Mucosa of stomach (tissue), 1 donor: ENCODE data around the gene TLCD1.

Experiments
- H3K27me3 ChIP-seq: one replicate; pipeline ENCODE4 v1.7.0; 2013; ENCODE audit warnings: mild to moderate bottlenecking, low read length; ENCODE audit not compliant: control insufficient read depth, insufficient read depth
- H3K36me3 ChIP-seq: one replicate; pipeline ENCODE4 v1.7.0; 2013; ENCODE audit warnings: low read length; ENCODE audit not compliant: control insufficient read depth, insufficient read depth
- H3K4me1 ChIP-seq: one replicate; pipeline ENCODE4 v1.7.0; 2013; ENCODE audit warnings: mild to moderate bottlenecking, low read length; ENCODE audit not compliant: control insufficient read depth, insufficient read depth
- H3K4me3 ChIP-seq: one replicate; pipeline ENCODE4 v1.7.0; 2013; ENCODE audit warnings: low read length
- H3K9ac ChIP-seq: one replicate; pipeline ENCODE4 v1.7.0; 2013; ENCODE audit warnings: mild to moderate bottlenecking, low read length, moderate library complexity
- H3K9me3 ChIP-seq: one replicate; pipeline ENCODE4 v1.7.0; 2013; ENCODE audit warnings: mild to moderate bottlenecking, low read length, moderate library complexity; ENCODE audit not compliant: control insufficient read depth
- donor health status: Pancreatic carcinoma.

Gene TLCD1, protein sequence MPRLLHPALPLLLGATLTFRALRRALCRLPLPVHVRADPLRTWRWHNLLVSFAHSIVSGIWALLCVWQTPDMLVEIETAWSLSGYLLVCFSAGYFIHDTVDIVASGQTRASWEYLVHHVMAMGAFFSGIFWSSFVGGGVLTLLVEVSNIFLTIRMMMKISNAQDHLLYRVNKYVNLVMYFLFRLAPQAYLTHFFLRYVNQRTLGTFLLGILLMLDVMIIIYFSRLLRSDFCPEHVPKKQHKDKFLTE

DNA sequence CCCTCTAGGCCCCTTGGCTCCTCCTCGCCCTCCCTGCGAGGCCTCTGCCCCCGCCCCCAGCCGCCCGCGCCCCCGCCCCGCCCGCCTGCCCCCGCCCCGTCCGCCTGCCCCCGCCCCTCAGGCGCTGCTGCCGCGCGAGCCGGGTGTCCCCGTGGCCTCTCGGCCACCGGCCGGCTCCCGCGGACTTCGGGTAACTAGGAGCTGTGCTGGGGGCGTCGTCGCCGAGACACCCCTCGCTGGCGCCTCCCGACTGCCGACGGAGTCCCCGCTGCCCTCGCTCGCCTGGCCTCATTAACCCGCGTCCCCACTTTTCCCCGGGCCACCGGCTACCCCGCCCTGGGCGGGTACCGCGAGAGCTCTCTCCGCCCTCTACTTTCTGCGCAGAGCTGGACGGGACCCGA is at the start of gene TLCD1:
Gene TLCD1 (minus strand): TSS at position 8 of the 401 bp plus-strand sequence. CDS start 136 bp downstream, outside the sequence.
- Histone ChIP-seq H3K9ac (peak within 1 kb of the TSS; percentile 96), H3K9me3 (no peaks in the 10 kb centered on the region), H3K36me3 (peaks cover 11% of the 10 kb centered on the region), H3K27me3 (no peaks in the 10 kb centered on the region), H3K4me1 (peaks cover 56% of the 10 kb centered on the region), H3K4me3 (peak within 1 kb of the TSS; percentile 51)

DNA sequence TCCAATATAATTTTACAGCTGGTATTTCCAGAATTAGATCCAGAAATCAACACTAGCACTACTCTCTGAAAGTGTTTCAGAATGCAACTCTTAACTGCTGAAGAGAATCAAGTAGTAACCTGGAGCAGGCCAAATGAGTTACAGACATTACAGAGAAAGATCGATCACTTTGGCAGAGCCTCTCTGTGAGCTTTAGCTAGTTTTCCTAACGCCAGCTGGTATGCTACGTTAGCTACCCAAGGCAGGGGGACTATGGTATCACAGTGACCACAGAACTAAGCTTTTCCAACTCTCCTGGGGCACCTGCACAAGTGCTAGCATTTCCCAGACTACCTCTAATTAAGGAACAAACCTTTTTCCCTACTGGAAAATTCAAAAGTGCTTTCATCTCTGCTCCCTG is 48.2 kb upstream of the TLCD1 start:
- H3K9me3 ChIP-seq: no peaks in the 10 kb centered on the region
- H3K27me3 ChIP-seq: no peaks in the 10 kb centered on the region
- H3K9ac ChIP-seq: no peak overlapping the region
- no peak overlapping the region for H3K4me3 ChIP-seq
- no peaks in the 10 kb centered on the region for H3K4me1 ChIP-seq
- H3K36me3 ChIP-seq: no peaks in the 10 kb centered on the region

DNA sequence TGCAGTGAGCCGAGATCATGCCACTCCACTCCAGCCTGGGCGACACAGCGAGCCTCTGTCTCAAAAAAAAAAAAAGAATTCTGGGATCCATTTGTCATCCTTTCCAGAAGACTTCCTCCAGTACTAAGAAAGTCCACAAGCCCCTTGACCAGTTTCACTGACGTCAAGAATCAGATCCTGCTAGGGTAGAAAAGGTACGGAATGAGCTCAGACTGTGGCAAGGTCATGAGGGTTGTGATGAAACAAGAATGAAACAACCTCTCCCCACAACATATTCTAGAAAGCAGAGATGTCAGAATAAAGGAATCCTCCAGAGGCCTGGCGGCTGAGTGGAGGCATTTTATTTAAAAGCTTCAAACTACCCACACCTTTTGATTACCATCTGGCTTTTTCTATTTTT is 47.7 kb upstream of the TLCD1 start:
- H3K9me3 ChIP-seq: no peaks in the 10 kb centered on the region
- no peaks in the 10 kb centered on the region for H3K4me1 ChIP-seq
- no peak overlapping the region for H3K9ac ChIP-seq

DNA sequence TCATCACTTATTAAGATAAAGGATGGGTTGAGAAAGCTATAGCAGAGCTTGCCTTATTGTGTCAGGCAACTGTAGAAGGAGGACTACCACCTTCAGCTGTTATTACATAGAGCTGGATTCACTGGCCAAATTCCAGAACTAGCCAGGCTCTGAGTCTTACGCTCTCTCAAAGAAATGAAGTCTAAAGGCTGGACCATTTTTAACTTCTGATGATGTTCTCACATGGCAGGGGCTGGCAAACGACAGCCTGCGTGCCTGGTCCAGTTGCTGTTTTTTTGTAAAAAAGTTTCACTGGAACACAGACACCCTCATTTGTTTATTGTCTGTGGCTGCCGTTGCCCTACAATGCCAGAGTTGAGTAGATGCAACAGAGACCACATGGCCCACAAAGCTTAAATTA is 39.0 kb upstream of the TLCD1 start:
- no peaks in the 10 kb centered on the region for H3K9me3 ChIP-seq
- no peak overlapping the region for H3K4me3 ChIP-seq
- no peak overlapping the region for H3K9ac ChIP-seq
- H3K4me1 ChIP-seq: peaks cover 7% of the 10 kb centered on the region
- H3K36me3 ChIP-seq: no peaks in the 10 kb centered on the region
- no peaks in the 10 kb centered on the region for H3K27me3 ChIP-seq

More for the DNA sequence above, 47.7 kb upstream of the TLCD1 start:
- Histone ChIP-seq H3K27me3 (no peaks in the 10 kb centered on the region), H3K4me3 (no peak overlapping the region), H3K36me3 (no peaks in the 10 kb centered on the region)

DNA sequence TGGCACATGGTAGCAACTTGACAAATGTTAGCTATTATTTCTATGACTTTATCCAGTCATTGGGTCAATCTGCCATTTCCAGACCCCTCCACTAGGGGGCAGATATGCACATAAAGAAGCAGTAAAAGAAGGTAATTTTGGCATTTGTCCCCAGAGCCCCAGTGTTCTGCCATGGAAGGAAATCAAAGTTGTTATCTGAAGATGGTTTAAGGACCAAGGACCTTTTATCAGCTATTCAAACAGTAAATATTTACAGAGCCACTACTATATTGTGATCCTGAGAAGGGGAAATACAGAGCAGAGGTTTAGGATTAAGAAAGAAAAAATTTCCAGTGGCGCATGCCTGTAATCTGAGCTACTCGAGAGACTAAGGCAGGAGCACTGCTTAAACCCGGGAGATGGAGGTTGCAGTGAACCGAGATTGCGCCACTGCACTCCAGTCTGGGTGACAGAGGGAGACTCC is 37.8 kb upstream of the TLCD1 start:
- Histone ChIP-seq H3K9me3 (no peaks in the 10 kb centered on the region), H3K9ac (no peak overlapping the region), H3K4me1 (peaks cover 7% of the 10 kb centered on the region), H3K4me3 (no peak overlapping the region), H3K36me3 (no peaks in the 10 kb centered on the region), H3K27me3 (no peaks in the 10 kb centered on the region)

DNA sequence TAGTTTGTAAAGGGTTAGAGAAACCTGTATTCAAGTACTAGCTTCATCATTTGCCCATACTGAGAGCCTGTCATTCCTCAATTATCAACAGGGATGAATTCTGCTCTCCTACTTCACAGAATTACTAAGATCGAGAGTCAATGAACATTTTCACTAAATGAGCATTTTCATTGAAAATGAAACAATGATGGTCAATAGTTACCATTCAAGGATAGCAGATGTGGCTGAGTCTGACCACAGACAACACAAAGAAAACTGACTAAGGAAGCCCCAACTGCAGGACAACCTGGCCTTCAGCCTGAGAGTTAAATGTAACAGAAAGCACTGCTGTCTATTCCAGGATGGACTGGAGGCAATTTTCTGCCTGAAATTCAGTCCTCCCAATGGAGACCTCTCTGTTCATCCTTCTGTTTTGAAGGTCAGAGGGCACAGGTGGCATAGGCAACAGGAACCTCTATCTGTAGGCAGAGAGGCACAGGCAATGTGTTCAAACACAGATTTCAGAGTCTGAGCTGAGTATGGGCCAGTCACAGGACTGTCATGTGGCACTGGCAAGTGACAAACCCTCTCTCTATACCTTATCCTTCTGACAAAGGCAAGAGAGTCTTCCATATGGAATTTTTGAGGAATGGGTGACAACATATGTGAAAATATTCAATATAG is 37.2 kb upstream of the TLCD1 start:
- Histone ChIP-seq H3K36me3 (no peaks in the 10 kb centered on the region), H3K9ac (no peak overlapping the region), H3K4me3 (no peak overlapping the region), H3K9me3 (no peaks in the 10 kb centered on the region), H3K27me3 (no peaks in the 10 kb centered on the region), H3K4me1 (peaks cover 7% of the 10 kb centered on the region)

DNA sequence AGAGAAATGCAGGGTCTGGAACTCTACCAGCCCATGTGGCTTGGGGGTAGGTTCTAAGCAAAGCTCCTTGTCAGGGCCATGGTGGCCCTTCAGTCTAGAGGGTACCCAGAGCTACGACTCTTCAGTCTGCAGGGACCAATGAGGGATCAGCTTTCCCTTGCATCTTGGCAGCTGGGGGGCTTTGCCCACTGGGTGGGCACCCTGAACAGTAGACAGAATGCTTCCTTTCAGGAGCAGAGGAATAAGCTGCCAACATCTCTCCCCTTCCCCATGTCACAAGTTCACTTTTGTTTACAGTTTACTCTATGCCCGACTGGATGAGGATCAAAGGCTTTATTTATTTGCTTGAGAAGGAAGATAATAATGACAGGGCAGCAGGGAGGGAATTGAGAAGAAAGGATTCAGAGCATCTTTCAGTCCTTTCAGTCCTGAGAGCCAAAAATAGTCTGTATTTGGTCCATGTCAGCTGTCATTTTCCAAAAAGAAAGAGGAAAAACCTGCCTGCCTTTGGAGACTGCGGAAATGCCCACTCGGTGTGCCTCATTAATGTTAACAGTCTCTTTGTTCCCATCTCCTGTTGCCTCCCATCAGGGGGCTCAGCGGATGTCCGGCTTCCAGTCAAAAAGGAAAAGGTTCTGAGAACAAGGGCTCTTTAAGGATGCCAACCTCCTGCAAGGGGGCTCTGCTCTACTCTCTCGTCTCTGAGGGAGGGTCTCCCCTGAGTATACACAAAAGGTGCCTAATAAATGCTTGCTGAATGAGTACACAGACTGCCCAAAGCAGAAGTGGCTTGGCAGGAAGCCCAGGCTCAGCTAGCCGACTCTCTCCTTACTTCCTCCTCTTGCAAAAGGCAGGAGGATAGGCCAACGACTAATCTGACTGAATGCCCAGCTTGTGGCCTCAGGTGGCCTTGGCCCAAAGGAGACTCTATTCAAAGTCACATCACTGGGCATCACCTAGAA is 34.8 kb upstream of the TLCD1 start:
- Histone ChIP-seq H3K27me3 (no peaks in the 10 kb centered on the region), H3K4me3 (no peak overlapping the region), H3K9ac (no peak overlapping the region), H3K4me1 (peaks cover 7% of the 10 kb centered on the region), H3K9me3 (no peaks in the 10 kb centered on the region), H3K36me3 (peaks cover 3% of the 10 kb centered on the region)

DNA sequence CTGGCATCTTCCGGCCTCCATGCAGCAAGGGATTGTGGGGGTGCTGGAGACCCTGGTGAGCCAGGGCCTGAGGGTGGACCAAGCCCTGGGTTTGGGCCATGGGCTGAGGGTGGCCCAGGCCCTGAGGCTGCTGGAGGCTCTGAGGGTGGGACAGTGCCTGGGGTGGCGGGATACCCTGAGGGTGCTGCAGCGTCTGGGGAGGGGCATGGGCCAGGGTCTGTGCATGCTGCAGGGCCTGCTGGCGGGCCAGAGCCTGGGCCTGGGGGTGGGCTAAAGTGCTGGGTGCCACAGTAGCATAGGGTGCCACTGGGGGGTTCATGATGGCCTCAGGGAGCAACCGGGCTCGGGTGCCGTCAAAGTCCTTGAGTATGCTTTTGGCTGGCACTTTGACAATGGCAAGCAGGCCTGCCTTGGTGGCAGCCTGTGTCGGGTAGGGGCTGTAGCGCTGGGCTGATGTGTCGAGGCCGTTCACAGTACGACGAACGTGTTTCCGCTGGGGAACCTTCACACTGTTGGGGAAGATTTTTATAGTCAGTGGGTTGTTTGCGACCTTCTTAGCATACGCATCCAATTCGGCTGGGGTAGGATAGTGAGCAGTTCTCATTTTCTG is 33.3 kb upstream of the TLCD1 start:
- Histone ChIP-seq H3K27me3 (no peaks in the 10 kb centered on the region), H3K4me3 (no peak overlapping the region), H3K9me3 (no peaks in the 10 kb centered on the region), H3K36me3 (peaks cover 3% of the 10 kb centered on the region), H3K4me1 (peaks cover 7% of the 10 kb centered on the region), H3K9ac (no peak overlapping the region)

DNA sequence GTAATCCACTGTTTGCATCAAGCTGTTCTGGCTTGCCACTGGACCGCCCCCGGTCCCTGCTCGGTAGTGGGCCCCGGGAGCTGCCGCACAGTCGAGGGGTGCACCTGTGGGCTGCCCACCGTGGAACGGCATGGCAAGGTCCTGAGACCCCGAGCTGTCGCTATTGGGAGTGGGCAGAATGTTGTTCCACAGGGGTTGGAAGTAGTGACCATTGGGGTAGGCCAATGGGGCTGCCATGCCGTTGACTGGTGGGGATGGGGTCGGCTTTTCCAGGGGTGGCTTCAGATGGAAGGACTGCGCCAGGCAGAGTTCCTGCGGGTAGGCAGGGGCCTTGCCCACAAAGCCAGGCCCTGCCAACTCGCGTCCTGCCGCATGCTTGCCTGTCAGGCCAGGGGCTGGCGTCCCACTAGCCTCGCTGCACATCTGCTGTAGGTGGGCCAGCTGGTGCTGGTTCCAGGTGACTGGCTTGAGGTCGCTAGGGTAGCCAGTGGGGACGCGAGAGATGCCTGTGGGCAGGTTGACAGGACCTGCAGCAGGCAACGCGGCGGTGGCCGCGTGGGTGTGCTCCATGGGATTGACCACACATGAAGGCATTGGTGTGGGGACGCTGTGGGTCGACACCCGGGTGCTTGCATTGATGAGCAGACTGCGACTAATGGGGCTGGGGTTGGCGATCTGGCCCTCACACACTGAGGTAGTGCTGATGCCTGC is 32.5 kb upstream of the TLCD1 start:
- no peak overlapping the region for H3K4me3 ChIP-seq
- H3K4me1 ChIP-seq: peaks cover 7% of the 10 kb centered on the region
- H3K9me3 ChIP-seq: no peaks in the 10 kb centered on the region
- H3K27me3 ChIP-seq: no peaks in the 10 kb centered on the region
- no peak overlapping the region for H3K9ac ChIP-seq
- peaks cover 3% of the 10 kb centered on the region for H3K36me3 ChIP-seq

DNA sequence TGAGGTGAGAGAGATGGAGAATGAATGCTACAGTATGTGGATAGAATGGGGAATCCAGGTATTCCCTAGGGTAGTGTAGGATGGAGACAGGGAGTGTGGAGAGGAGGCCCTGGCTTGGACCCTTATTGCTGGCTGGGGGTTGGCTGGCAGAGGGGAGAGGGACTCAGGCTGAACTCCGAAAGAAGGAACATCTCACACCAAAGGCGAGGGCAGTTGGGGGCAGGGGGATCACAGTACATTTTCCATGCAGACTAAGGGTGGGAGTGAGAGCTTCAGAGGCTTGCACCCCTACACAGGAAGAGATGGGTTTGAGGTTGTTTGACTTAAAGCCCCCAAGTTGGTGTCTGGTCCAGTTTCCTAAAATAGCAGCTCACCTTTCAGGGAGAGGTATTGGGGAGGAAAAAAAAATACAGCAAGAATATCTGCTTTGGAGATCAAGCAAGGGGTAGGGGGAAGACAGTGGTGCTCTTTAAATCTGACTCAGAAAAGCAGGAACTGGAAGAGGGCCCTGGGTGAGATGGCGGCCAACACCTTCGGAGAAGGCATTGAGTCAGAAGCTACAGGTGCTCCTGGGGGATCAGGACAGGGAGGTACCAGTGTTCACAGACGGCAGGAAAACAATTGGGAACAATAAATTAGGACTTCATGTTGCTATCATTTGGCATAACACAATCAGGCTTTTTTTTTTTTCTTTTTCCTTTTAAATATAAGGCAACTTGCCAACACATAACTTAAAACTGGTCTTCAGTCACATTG is 30.2 kb upstream of the TLCD1 start:
- no peaks in the 10 kb centered on the region for H3K27me3 ChIP-seq
- H3K4me3 ChIP-seq: no peak overlapping the region
- no peaks in the 10 kb centered on the region for H3K9me3 ChIP-seq
- H3K9ac ChIP-seq: no peak overlapping the region
- peaks cover 3% of the 10 kb centered on the region for H3K36me3 ChIP-seq
- H3K4me1 ChIP-seq: peaks cover 4% of the 10 kb centered on the region

DNA sequence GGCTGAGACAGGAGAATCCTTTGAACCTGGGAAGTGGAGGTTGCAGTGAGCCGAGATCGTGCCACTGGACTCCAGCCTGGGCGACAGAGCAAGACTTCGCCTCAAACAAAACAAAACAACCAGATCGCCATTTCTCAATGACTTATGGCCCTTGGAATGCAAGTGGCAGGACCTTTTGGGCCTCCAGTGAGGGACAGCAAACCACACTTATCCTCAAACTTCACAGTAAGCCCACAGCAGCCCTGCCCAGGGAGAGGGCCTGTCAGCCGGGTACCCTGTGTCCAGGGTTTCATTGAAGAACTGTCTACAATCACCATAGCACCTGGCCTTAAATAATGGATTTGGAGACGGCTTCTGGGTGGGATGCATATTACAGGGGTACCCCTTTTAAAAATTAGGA is 29.5 kb upstream of the TLCD1 start:
- Histone ChIP-seq H3K9ac (no peak overlapping the region), H3K36me3 (peaks cover 10% of the 10 kb centered on the region), H3K9me3 (no peaks in the 10 kb centered on the region), H3K4me1 (peaks cover 4% of the 10 kb centered on the region), H3K4me3 (no peak overlapping the region), H3K27me3 (no peaks in the 10 kb centered on the region)
